DOHH2 (cell line): Measurements from ENCODE around the gene ZBTB18.

Source experiments
- H3F3A ChIP-seq: fragments of 200-600 bp; sonication (generic), shearing (Covaris generic); 2 replicates; pipeline ENCODE4 v1.6.0; 2016; ENCODE audit warnings: antibody characterized with exemption, mild to moderate bottlenecking; ENCODE audit not compliant: control insufficient read depth, insufficient read depth
- H3K27ac ChIP-seq: fragments of 200-600 bp; sonication (generic); 2 replicates; pipeline ENCODE4 v1.5.1; 2014; ENCODE audit warnings: low read depth, mild to moderate bottlenecking, low read length, moderate library complexity
- H3K27me3 ChIP-seq: fragments of 200-600 bp; sonication (generic); 2 replicates; pipeline ENCODE4 v1.6.1; 2014; ENCODE audit warnings: mild to moderate bottlenecking, low read length, mixed read lengths; ENCODE audit not compliant: control insufficient read depth
- H3K36me3 ChIP-seq: fragments of 200-600 bp; sonication (generic); 2 replicates; pipeline ENCODE4 v1.6.1; 2014; ENCODE audit warnings: mild to moderate bottlenecking, low read length, moderate library complexity, mixed read lengths; ENCODE audit not compliant: control insufficient read depth
- H3K4me1 ChIP-seq: fragments of 200-600 bp; sonication (generic); 2 replicates; pipeline ENCODE4 v1.6.1; 2014; ENCODE audit warnings: mild to moderate bottlenecking, low read length, mixed read lengths; ENCODE audit not compliant: control insufficient read depth
- H3K4me2 ChIP-seq: fragments of 200-600 bp; sonication (generic); 2 replicates; pipeline ENCODE4 v1.6.0; 2014; ENCODE audit warnings: mild to moderate bottlenecking, low read length, moderate library complexity
- H3K4me3 ChIP-seq: fragments of 200-600 bp; sonication (generic); 2 replicates; pipeline ENCODE4 v1.5.1; 2014; ENCODE audit warnings: mild to moderate bottlenecking, low read length, mixed read lengths
- H3K79me2 ChIP-seq: fragments of 200-600 bp; sonication (generic); 2 replicates; pipeline ENCODE4 v1.6.1; 2014; ENCODE audit warnings: mild to moderate bottlenecking, low read length, mixed read lengths; ENCODE audit not compliant: control insufficient read depth
- H3K9me2 ChIP-seq: fragments of 200-600 bp; sonication (generic); replicated peaks from 2 replicates; pipeline ENCODE4 v1.6.1; 2014; ENCODE audit warnings: mild to moderate bottlenecking, low read length, mixed read lengths; ENCODE audit not compliant: control insufficient read depth
- H3K9me3 ChIP-seq: fragments of 200-600 bp; sonication (generic); 2 replicates; pipeline ENCODE4 v1.6.1; 2014; ENCODE audit warnings: antibody characterized with exemption, low read length, mixed read lengths; ENCODE audit not compliant: control insufficient read depth, insufficient read depth
- H4K20me1 ChIP-seq: fragments of 200-600 bp; sonication (generic); 2 replicates; pipeline ENCODE4 v1.6.0; 2014; ENCODE audit warnings: low read depth, mild to moderate bottlenecking, antibody characterized with exemption, low read length, moderate library complexity; ENCODE audit not compliant: control insufficient read depth, insufficient read depth
- CTCF ChIP-seq: fragments of 200-600 bp; sonication (generic); IDR thresholded peaks from one replicate; pipeline ENCODE4 v1.5.1; 2014; ENCODE audit warnings: antibody characterized with exemption, mild to moderate bottlenecking, low read depth, low read length; ENCODE audit not compliant: poor library complexity, severe bottlenecking
- EZH2phosphoT487 ChIP-seq: fragments of 200-600 bp; sonication (generic); IDR thresholded peaks from 2 replicates; pipeline ENCODE4 v1.6.1; 2017; ENCODE audit warnings: borderline replicate concordance, mild to moderate bottlenecking, antibody characterized with exemption, low read length, moderate library complexity, mixed read lengths

ZBTB18 gene

GRCh38 chr1:244046907-244047611, 4.0 kb upstream of the ZBTB18 start:
- peaks cover 15% of the 10 kb centered on the region for H3K79me2 ChIP-seq
- H3K9me3 ChIP-seq = no peaks in the 10 kb centered on the region
- H3K4me2 ChIP-seq = peak overlapping the region; percentile 87
- peaks cover 18% of the 10 kb centered on the region for H3F3A ChIP-seq
- peak overlapping the region; percentile 67 for H3K27ac ChIP-seq
- no peaks in the 10 kb centered on the region for H3K9me2 ChIP-seq
- peaks cover 42% of the 10 kb centered on the region for H3K27me3 ChIP-seq
- TF ChIP-seq CTCF (no peak), EZH2phosphoT487 (no peak)
- H3K36me3 ChIP-seq = no peaks in the 10 kb centered on the region
- peak overlapping the region; percentile 84 for H3K4me3 ChIP-seq
- peaks cover 20% of the 10 kb centered on the region for H4K20me1 ChIP-seq
- H3K4me1 ChIP-seq = peaks cover 41% of the 10 kb centered on the region

GRCh38 chr1:244047621-244048255, 3.3 kb upstream of the ZBTB18 start:
- Histone ChIP-seq H3K4me2 (peak overlapping the region; percentile 87), H3K9me3 (no peaks in the 10 kb centered on the region), H4K20me1 (peaks cover 27% of the 10 kb centered on the region), H3K27me3 (peaks cover 36% of the 10 kb centered on the region), H3F3A (peaks cover 18% of the 10 kb centered on the region), H3K4me3 (peak overlapping the region; percentile 84), H3K4me1 (peaks cover 47% of the 10 kb centered on the region), H3K27ac (peak overlapping the region; percentile 67), H3K36me3 (no peaks in the 10 kb centered on the region), H3K79me2 (peaks cover 19% of the 10 kb centered on the region), H3K9me2 (no peaks in the 10 kb centered on the region)
- no peak for TF ChIP-seq CTCF
- no peak for TF ChIP-seq EZH2phosphoT487

- H3K4me2 ChIP-seq = no peak overlapping the region
- peaks cover 34% of the 10 kb centered on the region for H4K20me1 ChIP-seq
- TF ChIP-seq CTCF (no peak), EZH2phosphoT487 (no peak)
- no peaks in the 10 kb centered on the region for H3K9me2 ChIP-seq
- peaks cover 47% of the 10 kb centered on the region for H3K4me1 ChIP-seq
- peaks cover 33% of the 10 kb centered on the region for H3K27me3 ChIP-seq
- no peaks in the 10 kb centered on the region for H3K9me3 ChIP-seq
- H3F3A ChIP-seq = peaks cover 18% of the 10 kb centered on the region
- peaks cover 25% of the 10 kb centered on the region for H3K79me2 ChIP-seq
- peak overlapping the region; percentile 84; the same call in 1 of the 2 replicates for H3K4me3 ChIP-seq
- H3K36me3 ChIP-seq = peaks cover 3% of the 10 kb centered on the region; the same call in 1 of the 2 replicates
- H3K27ac ChIP-seq = peak overlapping the region; percentile 67; the same call in 1 of the 2 replicates
These were observed 2.6 kb upstream of the ZBTB18 start for GRCh38 chr1:244048256-244049161.
